ENCODE results near the gene CLEC2L.
"Not testable (repeated sequence)": the region's sequence is repeated elsewhere in the genome, so short reads cannot be mapped to it uniquely, and the experiment has no call there.

The CLEC2L gene

DNA sequence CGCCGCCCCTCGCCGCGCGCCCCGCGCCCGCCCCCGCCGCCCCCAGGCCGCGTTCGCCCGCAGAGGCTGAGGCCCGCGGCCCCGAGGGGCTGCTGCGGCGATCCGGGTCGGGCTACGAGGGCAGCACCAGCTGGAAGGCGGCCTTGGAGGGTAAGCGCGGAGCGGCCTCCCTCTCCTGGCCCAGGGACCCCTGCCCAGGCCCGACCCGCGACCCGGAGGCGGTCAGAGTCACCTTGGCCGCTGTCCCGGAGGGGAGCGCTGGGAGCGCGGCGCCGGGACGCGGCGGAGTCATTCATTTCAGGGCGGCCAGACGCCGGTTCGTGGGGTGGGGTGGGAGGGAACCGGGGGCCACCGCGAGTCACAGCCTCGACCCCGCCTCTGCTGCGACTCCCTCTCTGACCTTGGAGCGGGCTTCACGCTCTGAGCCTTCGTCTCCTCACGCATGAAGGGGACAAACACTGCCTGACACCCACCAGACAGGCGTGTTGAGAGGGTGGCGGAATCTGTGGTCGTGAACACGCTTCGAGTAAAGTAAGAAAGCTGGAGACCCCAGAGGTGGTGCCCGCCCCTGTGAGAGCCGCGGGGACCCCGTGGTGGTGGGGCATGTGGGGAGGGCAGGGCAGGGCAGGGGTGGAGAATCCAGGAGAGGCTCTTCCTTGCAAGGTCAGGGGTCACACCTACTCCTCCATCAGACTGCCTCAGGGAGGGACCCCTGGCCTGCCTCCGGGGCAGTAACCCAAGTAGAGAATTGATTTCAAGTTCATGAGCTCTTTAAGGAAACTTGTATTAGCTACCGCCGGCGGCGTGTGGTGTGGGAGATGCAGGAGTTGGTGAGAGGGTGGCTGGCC lies 707 bp downstream of the CLEC2L start:
- DNase-seq (ENCODE audit: low read depth), result no peak

DNA sequence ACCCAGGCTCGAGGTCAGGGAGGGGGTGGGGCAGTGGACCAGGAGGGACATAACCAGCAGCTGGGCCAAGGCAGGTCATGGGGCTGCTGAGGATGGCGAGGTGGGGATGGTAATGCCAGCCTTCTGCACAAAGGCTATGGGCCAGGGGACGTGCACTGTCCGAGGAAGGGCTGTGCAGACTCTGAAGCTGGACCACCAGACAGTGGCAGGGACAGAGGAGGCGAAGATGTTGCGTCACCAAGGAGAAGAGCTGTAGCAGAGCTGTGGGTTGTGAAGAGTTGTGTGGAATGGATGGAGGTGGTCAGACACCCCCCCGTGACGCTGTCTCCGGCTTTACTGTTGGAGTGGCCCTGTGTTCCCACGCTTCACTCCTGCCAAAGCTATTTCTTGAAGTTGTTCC lies 1.8 kb downstream of the CLEC2L start:
- no peak for DNase-seq (ENCODE audit: low read depth)

DNA sequence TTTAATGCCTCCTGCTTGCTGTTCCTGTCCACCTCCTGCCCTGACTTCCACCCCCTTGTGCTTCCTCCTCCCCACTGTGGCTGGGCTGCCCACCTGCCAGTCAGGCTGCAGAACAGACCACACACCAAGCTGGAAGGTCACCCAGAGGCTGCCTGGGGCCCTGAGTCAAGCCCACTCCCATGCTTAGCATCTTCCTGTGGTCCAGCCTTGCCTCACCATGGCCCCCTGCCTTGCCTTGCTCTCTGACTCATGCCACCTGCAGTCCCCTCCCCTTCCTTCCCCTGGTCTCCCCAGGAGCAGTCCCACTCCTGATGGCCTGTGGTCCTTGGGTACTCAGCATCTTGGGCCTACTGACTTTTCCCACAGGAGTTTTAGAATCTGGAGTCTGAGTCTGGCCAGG lies 2.3 kb downstream of the CLEC2L start:
- no peak for DNase-seq (ENCODE audit: low read depth)

DNA sequence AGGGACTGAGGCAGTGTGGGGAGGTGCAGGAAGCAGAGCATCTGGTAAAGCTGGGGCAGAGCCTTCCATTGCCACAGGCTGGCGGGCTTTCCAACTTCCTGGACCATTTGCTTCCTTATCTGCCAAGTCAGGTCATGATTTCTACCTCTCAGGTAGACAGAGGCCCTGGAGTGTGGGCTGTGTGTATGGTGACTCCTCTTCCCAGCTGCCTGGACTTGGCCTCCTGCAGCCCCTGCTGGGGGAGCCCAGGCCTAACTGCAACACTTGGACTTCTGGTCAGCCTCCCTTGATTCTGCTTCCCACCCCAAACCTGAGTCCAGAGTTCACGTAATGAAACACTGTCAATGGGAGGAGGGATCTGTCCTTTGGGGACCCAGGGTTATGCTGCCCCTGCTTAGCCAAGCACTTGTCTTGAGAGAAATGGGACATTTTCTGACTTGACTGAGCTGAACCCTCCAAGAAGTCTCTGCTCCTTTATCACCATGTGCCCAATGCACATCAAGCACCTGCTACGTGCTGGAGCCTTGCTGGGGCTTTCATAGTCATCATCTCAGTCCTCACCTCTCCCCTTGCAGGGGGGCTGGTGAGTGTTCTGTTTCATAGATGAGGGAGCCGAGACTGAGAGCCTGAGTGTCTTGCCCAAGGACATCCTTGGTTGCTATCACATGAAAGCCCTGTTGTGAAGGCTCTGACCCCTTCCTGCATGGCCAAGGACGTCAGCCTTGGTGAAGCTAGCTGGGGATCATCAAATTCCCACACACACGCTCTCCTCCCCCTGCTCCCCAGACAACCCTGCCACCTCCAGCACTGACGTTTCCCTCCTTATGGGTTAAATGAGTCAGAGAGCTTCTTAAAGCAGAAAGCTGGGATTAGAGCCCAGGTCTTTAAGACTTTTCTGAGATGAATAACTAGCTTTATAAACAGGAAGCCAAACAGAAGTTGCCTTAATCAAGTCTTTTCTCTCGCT lies 3.4 kb downstream of the CLEC2L start:
- no peak for DNase-seq (ENCODE audit: low read depth)

DNA sequence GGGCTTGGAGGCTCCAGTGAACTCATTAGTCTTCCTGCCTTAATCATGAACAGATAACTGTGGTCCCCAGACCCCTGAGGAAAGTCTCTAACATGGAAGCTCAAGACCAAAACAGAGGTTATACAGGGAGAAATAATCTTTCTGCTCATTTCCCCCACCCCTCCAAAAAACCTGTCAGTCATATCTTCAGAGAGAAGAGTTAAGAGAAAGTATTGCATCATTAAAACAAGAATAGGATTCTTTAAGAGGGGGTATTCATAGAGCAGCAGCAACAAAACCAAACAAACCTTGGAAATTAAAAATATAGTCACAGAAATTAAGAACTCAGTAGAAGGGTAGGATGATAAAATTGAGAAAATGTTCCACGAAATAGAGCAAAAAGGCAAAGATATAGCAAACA lies 7.6 kb downstream of the CLEC2L start:
- no peak for DNase-seq (ENCODE audit: low read depth)

DNA sequence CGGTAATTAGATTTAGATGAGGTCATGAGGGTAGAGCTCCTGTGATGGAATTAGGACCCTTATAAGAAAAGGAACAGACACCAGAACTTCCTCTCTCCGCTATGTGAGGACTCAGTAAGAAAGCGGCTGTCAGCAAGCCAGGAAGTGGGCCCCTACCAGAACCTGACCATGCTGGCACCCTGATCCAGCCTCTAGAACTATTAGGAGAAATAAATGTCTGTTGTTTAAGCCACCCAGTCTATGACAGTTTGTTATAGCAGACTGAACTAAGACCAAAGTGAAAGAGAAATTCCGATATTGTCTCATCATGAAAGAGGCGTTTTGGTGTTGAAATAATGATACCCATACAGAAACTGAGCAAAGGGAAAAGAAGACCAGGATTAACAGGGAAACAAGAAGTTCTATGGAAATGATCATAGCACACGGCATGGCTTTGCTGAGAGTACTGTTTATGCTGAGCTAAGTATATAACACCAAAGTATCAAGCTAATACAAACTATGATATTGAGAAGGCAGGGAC lies 9.2 kb downstream of the CLEC2L start:
- DNase-seq (ENCODE audit: low read depth), result no peak

DNA sequence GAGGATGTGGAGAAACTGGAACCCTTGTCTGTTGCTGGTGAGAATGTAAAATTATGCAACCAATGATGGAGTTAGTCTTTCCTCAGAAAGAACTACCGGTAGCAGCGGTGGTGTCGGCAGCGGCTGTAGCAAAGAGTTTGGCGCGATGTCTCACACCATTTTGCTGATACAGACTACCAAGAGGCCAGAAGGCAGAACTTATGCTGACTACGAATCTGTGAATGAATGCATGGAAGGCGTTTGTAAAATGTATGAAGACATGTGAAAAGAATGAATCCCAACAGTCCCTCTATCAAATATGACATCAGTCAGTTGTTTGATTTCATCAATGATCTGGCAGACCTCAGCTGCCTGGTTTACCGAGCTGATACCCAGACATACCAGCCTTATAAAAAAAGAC lies 10.6 kb downstream of the CLEC2L start:
- DNase-seq (ENCODE audit: low read depth), result no peak

DNA sequence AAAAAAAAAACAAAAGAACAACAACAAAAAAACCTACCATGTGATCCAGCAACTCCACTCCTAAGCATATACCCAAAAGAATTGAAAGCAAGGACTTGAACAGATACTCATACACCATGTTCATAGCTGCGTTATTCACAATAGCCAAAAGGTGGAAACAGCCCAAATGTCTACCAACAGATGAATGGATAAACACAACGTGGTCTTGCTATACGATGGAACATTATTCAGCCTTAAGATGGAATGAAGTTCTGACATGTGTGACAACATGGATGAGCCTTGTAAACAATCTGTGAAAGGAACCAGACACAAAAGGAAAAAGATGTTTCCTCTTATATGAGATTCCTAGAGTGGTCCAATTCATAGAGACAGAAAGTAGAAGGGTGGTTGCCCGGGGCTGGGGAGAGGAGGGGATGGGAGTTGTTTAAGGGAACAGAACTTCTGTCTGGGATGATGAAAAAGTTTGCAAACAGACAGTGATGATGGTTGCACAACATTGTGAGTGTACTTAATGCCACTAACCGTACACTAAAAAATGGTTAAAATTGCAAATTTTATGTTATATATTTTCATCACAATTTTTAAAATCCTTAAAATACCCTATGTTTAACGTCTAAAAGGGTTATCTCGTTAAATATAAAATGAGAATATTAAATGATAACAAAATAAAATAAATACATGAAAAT lies 11.6 kb downstream of the CLEC2L start:
- no peak for DNase-seq (ENCODE audit: low read depth)

DNA sequence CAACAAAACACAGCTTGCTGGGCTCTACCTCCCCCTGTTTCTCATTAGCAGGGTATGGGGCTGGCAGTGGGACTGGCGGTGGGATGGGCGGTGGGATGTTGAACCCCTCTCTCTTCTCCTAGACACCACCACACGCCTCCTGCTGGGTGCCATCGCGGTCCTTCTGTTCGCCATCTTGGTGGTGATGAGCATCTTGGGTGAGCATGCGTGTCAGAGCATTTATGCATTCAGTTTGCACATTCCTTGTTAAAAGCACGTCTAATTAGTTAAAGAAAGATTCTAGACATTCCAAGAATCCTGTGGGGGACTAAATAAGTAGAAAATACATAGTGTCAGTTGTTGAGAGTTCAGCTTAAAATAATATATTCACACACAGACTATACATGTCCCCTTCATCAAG lies 12.7 kb downstream of the CLEC2L start:
- no peak for DNase-seq (ENCODE audit: low read depth)

DNA sequence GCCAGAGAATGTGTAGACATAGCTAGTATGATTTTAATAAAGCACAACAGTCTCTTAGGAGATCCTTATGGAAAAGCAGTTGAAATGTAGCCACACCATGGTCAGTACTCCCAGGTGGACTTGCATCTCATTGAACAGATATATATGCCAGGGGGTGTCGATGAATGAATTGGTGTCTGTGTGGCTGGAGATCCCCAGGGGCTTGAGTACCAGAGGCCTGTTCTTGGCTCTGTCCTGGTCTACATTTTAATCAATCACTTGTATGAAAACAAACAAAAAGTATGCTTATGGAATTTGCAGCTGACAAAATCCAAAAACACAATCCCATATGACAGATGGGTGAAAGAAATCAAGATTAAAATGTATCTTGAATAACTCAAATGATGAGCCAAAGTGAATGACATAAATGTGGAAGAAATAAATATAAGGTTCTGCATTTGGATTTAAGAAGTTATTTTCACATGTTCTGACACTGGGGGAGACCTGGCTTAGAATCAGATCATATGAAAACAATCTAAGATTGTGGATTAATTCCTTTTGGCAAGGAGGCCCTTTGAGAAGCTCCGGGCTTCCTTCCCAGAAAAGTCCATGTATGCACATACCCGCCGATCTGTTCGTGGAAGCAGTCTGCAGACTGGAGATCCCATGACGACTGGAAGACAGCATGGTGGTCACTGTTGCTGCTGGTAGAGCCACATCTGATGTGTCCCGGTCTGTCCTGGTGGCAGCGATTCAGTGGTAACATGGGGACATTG lies 15.6 kb downstream of the CLEC2L start:
- no peak for DNase-seq (ENCODE audit: low read depth)

DNA sequence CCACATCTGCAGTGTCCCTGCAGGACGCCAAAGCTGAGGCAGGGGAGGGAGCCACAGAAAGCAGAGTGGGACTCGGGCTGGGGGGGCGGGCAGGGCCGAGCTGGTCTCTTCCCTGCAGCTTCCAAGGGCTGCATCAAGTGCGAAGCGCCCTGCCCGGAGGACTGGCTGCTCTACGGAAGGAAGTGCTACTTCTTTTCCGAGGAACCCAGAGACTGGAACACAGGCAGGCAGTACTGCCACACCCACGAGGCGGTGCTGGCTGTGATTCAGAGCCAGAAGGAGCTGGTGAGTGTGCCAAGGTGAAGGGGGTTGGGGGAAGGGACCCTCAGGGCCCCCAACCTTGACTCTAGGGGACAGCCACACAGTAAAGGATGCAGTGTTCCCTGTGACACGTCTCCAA lies 16.7 kb downstream of the CLEC2L start:
- no peak for DNase-seq (ENCODE audit: low read depth)

DNA sequence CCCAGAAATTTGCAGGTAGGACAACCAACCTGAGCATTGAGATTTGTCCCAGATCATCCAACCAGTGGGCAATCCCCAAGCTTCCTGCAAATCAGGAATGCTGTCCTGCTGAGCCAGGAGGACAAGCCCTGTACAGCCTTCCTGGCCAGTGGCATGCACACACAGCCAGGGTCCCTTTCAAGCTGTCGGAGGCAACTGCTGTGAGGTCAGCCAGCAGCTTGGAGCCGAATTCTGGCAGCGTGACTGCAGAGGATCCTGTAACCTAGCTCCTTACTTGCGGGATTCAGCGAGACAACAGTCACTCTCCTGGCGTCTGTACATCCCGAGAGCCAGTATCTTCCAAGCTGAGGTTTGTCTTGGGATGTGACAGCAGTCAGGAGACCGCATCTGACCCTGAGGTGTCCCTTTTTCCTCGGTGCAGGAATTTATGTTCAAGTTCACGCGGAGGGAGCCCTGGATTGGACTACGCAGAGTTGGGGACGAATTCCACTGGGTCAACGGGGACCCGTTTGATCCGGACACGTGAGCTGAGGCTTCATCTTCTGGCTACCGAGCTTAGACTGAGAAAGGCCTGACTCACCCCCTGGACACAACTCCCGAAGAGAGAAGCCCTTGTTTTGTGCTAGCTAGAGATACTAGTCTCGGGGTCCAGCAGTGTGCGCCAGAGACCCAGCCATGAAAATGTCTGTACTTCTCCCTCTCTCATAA lies 18.3 kb downstream of the CLEC2L start:
- DNase-seq (ENCODE audit: low read depth), result no peak

DNA sequence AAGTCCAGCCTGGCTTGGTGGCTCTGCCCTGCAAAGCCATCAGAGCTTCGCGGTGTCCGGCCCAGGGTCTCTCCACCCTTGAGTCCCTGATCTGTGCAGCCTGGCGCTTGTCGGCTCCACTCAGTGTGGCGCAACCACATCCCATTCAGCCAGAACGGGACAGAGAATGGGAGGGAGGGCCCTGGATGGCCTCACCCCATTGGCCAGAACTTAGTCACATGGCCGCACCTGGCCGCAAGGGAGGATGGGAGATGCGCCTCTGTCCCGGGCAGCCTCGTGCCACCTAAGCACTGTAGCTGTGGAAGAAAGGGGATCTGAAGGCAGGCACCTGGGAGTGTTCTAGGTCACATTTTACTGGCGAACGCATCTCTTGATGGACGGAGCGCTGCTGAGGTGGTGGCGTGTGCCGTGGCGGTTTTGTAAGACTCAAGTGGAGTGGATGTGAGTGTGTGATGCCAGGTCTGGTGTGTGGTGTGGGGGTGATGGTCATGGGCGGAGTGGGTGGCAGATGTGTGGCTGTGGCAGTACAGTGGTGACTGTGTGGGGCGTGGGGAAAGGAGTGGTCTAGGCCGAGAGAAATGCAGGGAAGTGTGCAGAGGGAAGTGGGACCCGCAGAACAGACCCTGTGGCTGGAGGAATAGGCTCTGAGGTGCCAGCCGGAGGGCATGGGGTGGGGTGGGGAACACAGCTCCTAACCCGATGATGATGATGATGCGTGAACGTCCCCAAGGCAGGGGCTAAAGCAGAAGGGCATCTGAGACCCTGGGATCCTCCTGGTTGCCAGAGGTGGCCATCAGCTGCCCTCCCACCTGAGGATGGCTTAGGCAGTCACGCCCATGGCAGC lies 19.0 kb downstream of the CLEC2L start:
- no peak for DNase-seq (ENCODE audit: low read depth)

DNA sequence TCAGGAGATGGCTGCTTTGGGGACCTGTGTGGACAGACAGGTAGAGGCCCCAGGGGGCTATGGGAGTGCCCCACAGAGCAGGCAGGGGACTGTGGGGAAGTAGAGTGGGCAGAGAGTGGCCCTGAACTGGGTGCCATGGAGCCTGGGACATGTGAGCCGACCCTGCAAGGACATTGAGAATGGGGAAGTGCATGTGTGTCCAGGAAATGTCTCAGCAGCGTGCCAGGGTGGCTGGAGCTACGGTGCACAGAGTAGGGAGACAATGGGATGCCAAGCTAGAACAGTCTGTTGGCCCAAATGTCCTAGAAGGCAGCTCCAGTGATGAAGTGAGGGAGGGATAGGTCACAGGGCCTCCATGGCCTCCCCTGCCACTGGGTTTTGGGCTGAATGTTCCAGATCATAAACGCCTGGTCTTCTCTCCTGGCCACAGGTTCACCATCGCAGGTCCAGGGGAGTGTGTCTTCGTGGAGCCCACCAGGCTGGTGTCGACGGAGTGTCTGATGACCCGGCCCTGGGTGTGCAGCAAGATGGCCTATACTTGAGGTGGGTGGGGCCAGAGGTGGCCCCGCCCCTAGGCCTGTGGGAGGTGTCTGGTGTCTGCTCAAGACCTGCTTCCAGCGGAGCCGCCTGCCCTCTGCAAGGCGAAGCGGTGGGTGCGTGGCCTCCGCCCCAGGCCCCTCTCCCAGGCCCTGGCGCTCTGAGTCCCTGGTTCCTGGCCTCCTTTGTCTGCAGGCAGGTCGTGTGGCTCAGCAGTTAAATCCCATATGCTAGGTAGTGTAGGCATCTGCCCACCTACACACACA lies 20.5 kb downstream of the CLEC2L start:
- DNase-seq (ENCODE audit: low read depth), result no peak

DNA sequence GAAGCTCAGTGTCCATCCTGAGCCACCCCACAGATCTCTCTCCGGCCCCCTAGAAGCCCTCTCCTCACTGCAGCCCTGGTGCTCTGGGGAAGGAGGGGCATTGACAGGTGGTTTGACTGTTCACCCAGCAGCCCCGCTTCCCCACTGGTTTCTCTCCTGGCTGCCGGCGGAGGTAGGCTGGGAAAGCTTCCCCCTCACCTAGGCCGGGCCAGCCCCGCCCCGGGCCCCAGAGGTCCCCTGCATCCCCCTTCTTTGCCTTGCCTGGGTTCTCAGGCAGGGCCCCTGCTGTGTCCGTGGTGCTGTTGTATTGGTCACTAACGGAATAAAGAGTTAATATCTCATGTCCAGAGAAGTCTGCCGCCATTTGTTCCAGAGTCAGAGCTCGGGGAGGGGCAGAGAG lies 21.2 kb downstream of the CLEC2L start:
- DNase-seq (ENCODE audit: low read depth), result no peak

DNA sequence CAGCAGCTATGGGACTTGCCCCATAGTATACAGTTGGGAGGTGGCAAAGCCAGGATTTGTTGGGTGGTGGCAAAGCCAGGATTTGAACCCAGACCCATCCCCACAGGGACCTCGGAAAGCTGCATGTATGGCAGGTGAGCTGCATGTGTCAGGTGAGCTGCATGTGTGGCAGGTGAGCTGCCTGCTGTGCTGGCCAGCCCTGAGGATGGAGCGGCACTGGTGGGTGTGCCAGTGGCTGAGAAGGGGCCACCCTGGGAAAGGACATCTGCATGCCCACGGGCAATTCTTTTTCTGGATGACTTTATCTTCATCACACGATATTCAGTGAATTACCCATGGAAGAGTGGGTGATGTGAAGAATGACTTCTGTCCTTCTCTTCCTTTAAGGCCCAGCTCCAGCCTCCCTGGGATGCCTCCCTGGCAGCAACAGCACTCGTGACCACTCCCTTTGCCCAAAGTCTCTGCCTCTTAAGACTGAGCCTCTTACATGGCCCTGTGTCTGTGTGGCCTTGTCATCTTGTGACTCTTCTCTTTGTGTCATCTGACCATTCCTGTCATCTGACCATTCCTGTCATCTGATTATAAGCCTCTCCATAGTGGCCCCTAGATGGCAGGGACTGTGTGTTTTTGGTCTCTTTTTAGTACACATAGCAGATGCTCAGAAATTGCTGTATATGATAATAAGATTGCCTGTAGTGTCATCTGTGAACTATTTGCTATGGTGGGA lies 25.0 kb downstream of the CLEC2L start:
- no peak for DNase-seq (ENCODE audit: low read depth)

DNA sequence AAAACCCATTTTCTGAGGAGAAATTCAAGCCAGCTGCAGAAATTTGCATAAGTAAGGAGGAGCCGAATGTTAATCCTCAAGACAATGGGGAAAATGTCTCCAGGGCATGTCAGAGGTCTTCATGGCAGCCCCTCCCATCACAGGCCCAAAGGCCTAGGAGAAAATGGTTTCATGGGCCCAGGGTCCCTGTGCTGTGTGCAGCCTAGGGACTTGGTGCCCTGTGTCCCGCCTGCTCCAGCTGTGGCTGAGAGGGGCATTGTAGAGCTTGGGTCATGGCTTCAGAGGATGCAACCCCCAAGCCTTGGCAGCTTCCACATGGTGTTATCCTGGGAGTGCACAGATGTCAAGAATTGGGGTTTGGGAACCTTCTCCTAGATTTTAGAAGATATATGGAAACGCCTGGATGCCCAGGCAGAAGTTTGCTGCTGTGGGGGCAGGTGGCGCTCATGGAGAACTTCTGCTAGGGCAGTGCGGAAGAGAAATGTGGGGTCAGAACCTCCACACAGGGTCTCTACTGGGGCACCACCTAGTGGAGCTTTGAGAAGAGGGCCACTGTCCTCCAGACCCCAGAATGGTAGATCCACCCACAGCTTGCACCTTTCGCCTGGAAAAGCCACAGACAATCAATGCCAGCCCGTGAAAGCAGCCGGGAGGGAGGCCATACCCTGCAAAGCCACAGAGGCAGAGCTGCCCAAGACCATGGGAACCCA lies 30.7 kb downstream of the CLEC2L start:
- DNase-seq (ENCODE audit: low read depth), result not testable (repeated sequence)
